K562 (cell line): ENCODE data around the gene A4GALT.

Experiments used
- TAF1 ChIP-seq: IDR thresholded peaks from 2 replicates; pipeline ENCODE4 v1.6.1; 2011; ENCODE audit warnings: mild to moderate bottlenecking, low read length, moderate library complexity; ENCODE audit not compliant: insufficient read depth, control insufficient read depth, severe bottlenecking; ENCODE audit errors: extremely low read depth
- ZC3H8 ChIP-seq: fragments of 450-650 bp; IDR thresholded peaks from 2 replicates; pipeline ENCODE4 v1.6.1; 2017
- ZNF274 ChIP-seq: IDR thresholded peaks from 2 replicates; pipeline ENCODE4 v1.6.1; 2011; ENCODE audit warnings: low read depth, mild to moderate bottlenecking, low read length, moderate library complexity, borderline replicate concordance

DNA sequence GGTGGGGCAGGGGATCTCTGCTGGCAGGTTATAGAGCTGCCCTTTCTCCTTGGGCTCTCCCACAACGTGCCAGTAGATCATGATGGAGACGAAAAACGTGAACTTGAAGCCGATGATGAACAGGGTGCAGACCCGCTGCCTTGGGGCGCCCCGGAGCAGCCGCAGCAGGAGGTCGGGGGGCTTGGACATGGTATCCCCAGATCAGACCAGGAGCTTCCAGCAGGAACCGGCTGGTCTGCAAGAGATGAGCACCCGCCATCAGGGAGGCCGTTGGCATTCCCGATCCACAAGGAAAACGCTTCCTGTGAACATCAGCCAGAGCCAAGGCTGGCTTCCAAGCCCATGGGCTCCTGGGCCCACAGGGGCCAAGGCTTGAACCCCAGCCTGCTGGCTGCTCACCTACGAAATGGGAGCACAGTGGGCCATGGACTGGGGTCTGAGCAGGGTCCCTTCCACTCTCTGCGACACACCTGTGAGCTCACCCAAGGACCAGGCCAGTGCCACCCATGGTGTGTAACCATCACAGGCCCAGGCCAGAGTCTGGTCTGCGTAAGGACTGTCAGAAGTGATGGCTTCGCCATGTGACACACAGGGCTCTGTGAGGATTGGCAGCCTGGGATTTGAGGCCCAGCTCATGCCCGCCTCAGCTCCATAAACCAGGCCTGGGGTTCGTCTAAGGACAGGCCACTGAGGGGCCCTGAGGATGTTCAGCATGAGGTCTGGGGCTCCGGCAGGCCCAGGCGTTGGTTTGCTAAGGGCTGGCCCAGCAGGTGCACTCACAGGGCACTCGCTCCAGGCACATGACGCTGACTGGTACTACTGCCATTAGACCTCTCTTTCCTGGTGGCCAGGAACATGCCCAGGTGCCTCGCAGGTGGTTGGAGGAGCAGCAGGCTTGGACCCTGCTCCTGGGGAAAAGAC lies 26.6 kb downstream of the A4GALT start:
- TF ChIP-seq ZNF274 (no peak), TAF1 (no peak), ZC3H8 (no peak)
